MM.1S (cell line): Measurements from ENCODE around the gene RAB3B.

ENCODE experiments used
- DNase-seq: peaks from one replicate; pipeline ENCODE4 v3.0.0-alpha.2; 2015
- H2AFZ ChIP-seq: fragments of 300-600 bp; sonication (generic); 2 replicates; pipeline ENCODE4 v1.6.0; 2016; ENCODE audit warnings: antibody characterized with exemption, low read length
- H3F3A ChIP-seq: fragments of 300-600 bp; sonication (generic); 2 replicates; pipeline ENCODE4 v1.6.1; 2016; ENCODE audit warnings: mild to moderate bottlenecking, antibody characterized with exemption, low read length, moderate library complexity, mixed read lengths; ENCODE audit not compliant: insufficient read depth
- H3K27ac ChIP-seq: fragments of 300-600 bp; sonication (generic); 2 replicates; pipeline ENCODE4 v1.5.1; 2016; ENCODE audit warnings: mild to moderate bottlenecking, low read length
- H3K27me3 ChIP-seq: fragments of 300-600 bp; sonication (generic); replicated peaks from 2 replicates; pipeline ENCODE4 v1.6.0; 2016; ENCODE audit warnings: low read length; ENCODE audit not compliant: insufficient read depth
- H3K36me3 ChIP-seq: fragments of 300-600 bp; sonication (generic); replicated peaks from 2 replicates; pipeline ENCODE4 v1.6.1; 2016; ENCODE audit warnings: mild to moderate bottlenecking, low read length, mixed read lengths; ENCODE audit not compliant: insufficient read depth
- H3K4me1 ChIP-seq: fragments of 300-600 bp; sonication (generic); 2 replicates; pipeline ENCODE4 v1.6.1; 2016; ENCODE audit warnings: low read length, mixed read lengths
- H3K4me2 ChIP-seq: fragments of 300-600 bp; sonication (generic); 2 replicates; pipeline ENCODE4 v1.6.0; 2016; ENCODE audit warnings: low read depth, low read length
- H3K4me3 ChIP-seq: fragments of 300-600 bp; sonication (generic); 2 replicates; pipeline ENCODE4 v1.5.1; 2016; ENCODE audit warnings: low read length, mixed read lengths
- H3K79me2 ChIP-seq: fragments of 300-600 bp; sonication (generic); 2 replicates; pipeline ENCODE4 v1.6.1; 2016; ENCODE audit warnings: mixed run types, low read length, mixed read lengths
- H3K9ac ChIP-seq: fragments of 300-600 bp; sonication (generic); 2 replicates; pipeline ENCODE4 v1.6.1; 2016; ENCODE audit warnings: low read length, mixed read lengths
- H3K9me2 ChIP-seq: fragments of 300-600 bp; sonication (generic); replicated peaks from 2 replicates; pipeline ENCODE4 v1.6.1; 2016; ENCODE audit warnings: mild to moderate bottlenecking, low read length, mixed read lengths; ENCODE audit not compliant: insufficient read depth
- H3K9me3 ChIP-seq: fragments of 300-600 bp; sonication (generic); replicated peaks from 2 replicates; pipeline ENCODE4 v1.6.1; 2016; ENCODE audit warnings: mild to moderate bottlenecking, low read length, mixed read lengths; ENCODE audit not compliant: insufficient read depth
- H4K20me1 ChIP-seq: fragments of 300-600 bp; sonication (generic); 2 replicates; pipeline ENCODE4 v1.6.1; 2016; ENCODE audit warnings: mild to moderate bottlenecking, low read length, moderate library complexity, mixed read lengths; ENCODE audit not compliant: insufficient read depth
- CTCF ChIP-seq: fragments of 300-600 bp; sonication (generic); IDR thresholded peaks from 2 replicates; pipeline ENCODE4 v1.5.1; 2016; ENCODE audit warnings: antibody characterized with exemption, low read length, mixed read lengths
- EZH2 ChIP-seq: fragments of 300-600 bp; sonication (generic); optimal IDR thresholded peaks from 2 replicates; pipeline ENCODE3; 2017; ENCODE audit warnings: low read depth, mild to moderate bottlenecking, antibody characterized with exemption, low read length, mixed read lengths
- EZH2phosphoT487 ChIP-seq: fragments of 300-600 bp; sonication (generic); IDR thresholded peaks from 2 replicates; pipeline ENCODE4 v1.6.1; 2018; ENCODE audit warnings: antibody characterized with exemption, low read length

The RAB3B gene

DNA sequence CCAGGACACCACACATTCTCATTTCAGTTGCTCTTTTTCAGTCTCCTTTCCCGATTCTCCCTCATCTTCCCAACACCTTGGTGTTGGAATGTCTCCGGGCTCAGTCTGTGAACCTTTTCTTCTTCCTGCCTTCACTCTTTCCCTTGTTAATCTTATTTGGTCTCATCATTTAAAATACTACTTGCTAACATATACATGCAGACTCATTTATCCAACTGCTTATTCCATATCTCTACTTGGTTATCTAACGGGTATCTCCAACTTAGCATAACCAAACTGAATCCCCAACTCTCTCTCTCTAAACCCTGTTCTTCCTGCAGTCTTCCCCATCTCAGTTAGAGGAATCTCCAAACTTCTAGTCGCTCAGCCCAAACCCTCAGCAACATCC, 26.2 kb downstream of the RAB3B start:
- Histone ChIP-seq H3K4me3 (no peak overlapping the region), H3K4me1 (peaks cover 55% of the 10 kb centered on the region), H3K27me3 (no peaks in the 10 kb centered on the region), H4K20me1 (no peaks in the 10 kb centered on the region), H3F3A (peaks cover 17% of the 10 kb centered on the region), H3K27ac (peak overlapping the region; percentile 87; the same call in 1 of the 2 replicates), H3K4me2 (no peak overlapping the region), H3K79me2 (peaks cover 13% of the 10 kb centered on the region), H3K36me3 (no peaks in the 10 kb centered on the region), H2AFZ (0 out of 2 replicates have a peak overlapping the region, but pooled peaks have one; percentile 54), H3K9me3 (no peaks in the 10 kb centered on the region), H3K9ac (no peak overlapping the region), H3K9me2 (no peaks in the 10 kb centered on the region)
- DNase-seq: no peak
- no peak for TF ChIP-seq CTCF
- TF ChIP-seq EZH2: no peak
- TF ChIP-seq EZH2phosphoT487: no peak

DNA sequence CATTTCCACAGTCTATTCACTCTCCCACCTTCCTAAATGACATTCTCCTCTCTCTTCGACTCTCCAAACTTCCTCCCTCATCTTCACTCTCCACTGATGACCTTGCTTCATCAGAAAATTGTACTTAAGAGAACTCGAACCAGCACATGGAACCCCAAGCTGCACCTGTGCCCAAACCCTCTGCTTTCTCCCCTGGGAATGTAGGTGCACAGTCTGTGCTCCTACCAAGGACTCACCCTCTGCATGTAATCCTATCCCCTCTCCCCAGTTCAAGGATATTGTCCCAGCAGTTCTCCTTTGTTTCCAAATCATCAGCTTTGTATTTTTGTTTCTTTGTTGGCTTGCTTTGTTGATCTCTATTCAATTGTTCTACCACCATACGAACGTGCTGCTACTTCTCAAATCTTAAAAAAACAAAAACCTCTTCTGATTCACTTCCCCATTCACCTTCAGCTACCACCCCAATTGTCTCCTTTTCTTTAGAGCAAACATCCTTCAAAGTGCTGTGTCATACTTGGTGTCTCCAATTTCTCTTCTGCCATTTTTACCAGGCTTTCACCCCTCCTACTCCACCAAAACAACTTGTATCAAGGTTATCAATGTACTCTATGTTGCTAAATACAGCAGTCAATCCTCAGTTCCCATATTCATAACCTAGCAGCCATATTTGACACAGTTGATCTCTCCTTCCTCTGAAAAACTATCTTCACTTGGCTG, 26.8 kb downstream of the RAB3B start:
- Histone ChIP-seq H3K36me3 (no peaks in the 10 kb centered on the region), H3K27ac (peak overlapping the region; percentile 87), H3K9me2 (no peaks in the 10 kb centered on the region), H3K79me2 (peaks cover 13% of the 10 kb centered on the region), H3K9me3 (no peaks in the 10 kb centered on the region), H3K4me1 (peaks cover 58% of the 10 kb centered on the region), H3K27me3 (no peaks in the 10 kb centered on the region), H2AFZ (peak overlapping the region; percentile 54), H3F3A (peaks cover 17% of the 10 kb centered on the region), H3K4me2 (peak overlapping the region; percentile 79), H4K20me1 (no peaks in the 10 kb centered on the region), H3K9ac (peak overlapping the region; percentile 47; the same call in 1 of the 2 replicates), H3K4me3 (no peak overlapping the region)
- TF ChIP-seq EZH2 (no peak), EZH2phosphoT487 (no peak), CTCF (no peak)
- DNase-seq: no peak

DNA sequence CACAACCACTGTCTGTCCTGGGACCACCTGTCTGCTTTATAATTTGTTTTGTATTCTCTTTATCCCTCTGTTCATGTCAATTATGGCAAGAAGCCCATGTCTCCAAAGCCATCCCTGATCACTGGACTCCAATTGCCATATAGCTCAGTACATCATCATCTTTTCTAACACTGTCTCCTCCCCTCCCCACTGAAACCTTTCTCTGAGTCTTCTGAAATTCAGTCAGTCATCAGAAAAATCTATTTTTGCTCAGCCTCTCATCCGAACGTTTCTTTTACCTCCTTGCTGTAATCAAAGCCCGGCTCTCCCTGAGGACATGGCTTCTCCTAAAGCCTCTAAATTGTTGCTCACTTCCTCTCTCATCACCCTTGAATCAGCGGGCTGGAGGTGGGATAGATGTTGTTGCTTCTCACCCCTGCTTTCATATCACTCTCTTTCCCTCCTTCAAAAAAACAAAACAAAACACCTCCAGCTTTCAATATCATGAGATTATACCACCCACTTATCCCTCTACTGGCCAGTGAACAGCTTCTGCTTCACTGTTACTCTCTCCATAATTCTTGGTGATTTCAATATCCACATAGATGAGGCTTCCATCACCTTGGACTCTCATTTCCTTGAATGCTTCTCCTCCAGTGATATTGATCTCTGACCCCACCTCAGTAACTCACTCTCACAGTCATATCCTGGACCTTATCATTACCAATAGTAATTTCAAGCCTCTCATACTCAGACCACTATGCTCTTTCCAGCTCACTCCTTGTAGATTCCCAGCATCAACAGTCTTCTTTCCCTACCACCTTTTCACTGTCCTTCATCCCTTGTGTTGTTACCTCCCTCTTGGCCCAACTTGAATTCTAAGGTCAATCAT, 27.8 kb downstream of the RAB3B start:
- Histone ChIP-seq H3F3A (peaks cover 17% of the 10 kb centered on the region), H3K36me3 (no peaks in the 10 kb centered on the region), H2AFZ (peak overlapping the region; percentile 54), H3K4me3 (peak overlapping the region; percentile 40), H3K79me2 (peaks cover 13% of the 10 kb centered on the region), H3K4me1 (peaks cover 63% of the 10 kb centered on the region), H3K9ac (peak overlapping the region; percentile 47), H3K27me3 (no peaks in the 10 kb centered on the region), H3K27ac (peak overlapping the region; percentile 87), H3K4me2 (peak overlapping the region; percentile 79), H3K9me2 (no peaks in the 10 kb centered on the region), H3K9me3 (no peaks in the 10 kb centered on the region), H4K20me1 (no peaks in the 10 kb centered on the region)
- DNase-seq: peak; percentile 69
- TF ChIP-seq CTCF: peak; percentile 35
- no peak for TF ChIP-seq EZH2
